Measurements from ENCODE around the gene ARPC5.

DNA sequence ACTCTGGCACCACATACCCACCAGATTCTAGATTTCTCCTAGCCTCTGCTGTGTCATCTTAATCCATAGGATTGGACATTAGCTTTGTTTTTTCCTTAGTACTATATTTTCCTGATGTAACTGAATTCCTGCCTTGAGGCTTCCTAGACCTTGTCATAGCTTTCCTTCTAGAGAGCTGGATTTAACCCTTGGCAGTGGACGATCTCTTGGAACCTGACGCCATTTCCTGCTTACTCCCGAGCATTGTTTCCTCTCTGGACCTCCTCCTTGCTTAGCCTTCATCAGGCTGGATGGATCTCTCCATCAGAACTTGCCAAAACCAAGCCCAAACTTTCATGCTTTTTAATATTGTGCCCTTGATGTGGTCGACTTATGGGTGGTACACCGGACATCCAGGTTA is 16.0 kb upstream of the ARPC5 start:
- TF ChIP-seq, protein P1, sequence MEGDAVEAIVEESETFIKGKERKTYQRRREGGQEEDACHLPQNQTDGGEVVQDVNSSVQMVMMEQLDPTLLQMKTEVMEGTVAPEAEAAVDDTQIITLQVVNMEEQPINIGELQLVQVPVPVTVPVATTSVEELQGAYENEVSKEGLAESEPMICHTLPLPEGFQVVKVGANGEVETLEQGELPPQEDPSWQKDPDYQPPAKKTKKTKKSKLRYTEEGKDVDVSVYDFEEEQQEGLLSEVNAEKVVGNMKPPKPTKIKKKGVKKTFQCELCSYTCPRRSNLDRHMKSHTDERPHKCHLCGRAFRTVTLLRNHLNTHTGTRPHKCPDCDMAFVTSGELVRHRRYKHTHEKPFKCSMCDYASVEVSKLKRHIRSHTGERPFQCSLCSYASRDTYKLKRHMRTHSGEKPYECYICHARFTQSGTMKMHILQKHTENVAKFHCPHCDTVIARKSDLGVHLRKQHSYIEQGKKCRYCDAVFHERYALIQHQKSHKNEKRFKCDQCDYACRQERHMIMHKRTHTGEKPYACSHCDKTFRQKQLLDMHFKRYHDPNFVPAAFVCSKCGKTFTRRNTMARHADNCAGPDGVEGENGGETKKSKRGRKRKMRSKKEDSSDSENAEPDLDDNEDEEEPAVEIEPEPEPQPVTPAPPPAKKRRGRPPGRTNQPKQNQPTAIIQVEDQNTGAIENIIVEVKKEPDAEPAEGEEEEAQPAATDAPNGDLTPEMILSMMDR (IDR thresholded peaks at IDR 0.05; ENCODE audit: borderline replicate concordance, extremely low read depth, low read length, poor library complexity, severe bottlenecking): no peak
- no peak for TF ChIP-seq EZH2 (IDR thresholded peaks at IDR 0.05; ENCODE audit: borderline replicate concordance, low read depth, low read length, severe bottlenecking)

Data from DND-41 (cell line).